GM12872 (cell line): Measurements from ENCODE around the gene HMGXB3.

ENCODE experiments used
- TF ChIP-seq, protein P1 (sequence below): IDR thresholded peaks from 3 replicates; pipeline ENCODE4 v1.5.1; 2011; ENCODE audit warnings: low read depth, mild to moderate bottlenecking, low read length, moderate library complexity; ENCODE audit not compliant: insufficient read depth

HMGXB3 gene

DNA sequence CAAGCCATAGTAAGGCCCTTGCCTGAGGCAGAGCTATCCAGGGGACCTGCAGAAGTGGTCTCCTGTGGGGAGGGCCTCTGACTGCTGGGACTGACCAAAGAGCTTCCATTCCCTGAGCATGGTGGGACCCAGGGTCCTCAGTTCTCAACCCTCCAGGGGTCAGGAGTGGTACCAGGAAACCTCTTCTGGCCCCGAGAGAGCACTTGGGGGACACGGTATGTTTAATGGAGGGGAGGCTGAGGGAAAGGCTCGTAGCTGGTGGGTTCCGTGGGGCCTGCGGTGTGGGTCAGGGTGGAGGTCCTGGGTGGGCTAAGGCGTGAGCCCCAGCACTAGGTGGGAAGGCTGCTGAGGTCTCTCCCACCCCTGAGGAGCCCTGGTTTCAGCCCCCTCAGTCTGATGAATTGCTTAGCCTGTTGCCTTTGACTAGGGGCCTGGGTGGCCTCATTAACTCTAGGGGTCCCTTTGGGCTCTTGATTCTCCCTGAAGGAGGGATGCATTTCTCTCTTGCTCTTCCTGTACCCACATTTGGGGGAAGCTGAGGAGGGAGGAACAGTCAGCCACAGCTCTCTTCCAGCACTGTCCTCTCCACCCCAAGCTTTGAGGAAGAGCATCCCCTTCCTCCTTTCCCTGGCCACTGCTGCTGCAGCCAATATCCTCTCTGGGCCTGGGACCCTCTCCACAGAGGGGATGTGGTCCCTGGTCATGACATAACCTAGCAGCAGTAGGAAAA, 51.9 kb downstream of the HMGXB3 start:
- TF ChIP-seq, protein P1, sequence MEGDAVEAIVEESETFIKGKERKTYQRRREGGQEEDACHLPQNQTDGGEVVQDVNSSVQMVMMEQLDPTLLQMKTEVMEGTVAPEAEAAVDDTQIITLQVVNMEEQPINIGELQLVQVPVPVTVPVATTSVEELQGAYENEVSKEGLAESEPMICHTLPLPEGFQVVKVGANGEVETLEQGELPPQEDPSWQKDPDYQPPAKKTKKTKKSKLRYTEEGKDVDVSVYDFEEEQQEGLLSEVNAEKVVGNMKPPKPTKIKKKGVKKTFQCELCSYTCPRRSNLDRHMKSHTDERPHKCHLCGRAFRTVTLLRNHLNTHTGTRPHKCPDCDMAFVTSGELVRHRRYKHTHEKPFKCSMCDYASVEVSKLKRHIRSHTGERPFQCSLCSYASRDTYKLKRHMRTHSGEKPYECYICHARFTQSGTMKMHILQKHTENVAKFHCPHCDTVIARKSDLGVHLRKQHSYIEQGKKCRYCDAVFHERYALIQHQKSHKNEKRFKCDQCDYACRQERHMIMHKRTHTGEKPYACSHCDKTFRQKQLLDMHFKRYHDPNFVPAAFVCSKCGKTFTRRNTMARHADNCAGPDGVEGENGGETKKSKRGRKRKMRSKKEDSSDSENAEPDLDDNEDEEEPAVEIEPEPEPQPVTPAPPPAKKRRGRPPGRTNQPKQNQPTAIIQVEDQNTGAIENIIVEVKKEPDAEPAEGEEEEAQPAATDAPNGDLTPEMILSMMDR: no peak

DNA sequence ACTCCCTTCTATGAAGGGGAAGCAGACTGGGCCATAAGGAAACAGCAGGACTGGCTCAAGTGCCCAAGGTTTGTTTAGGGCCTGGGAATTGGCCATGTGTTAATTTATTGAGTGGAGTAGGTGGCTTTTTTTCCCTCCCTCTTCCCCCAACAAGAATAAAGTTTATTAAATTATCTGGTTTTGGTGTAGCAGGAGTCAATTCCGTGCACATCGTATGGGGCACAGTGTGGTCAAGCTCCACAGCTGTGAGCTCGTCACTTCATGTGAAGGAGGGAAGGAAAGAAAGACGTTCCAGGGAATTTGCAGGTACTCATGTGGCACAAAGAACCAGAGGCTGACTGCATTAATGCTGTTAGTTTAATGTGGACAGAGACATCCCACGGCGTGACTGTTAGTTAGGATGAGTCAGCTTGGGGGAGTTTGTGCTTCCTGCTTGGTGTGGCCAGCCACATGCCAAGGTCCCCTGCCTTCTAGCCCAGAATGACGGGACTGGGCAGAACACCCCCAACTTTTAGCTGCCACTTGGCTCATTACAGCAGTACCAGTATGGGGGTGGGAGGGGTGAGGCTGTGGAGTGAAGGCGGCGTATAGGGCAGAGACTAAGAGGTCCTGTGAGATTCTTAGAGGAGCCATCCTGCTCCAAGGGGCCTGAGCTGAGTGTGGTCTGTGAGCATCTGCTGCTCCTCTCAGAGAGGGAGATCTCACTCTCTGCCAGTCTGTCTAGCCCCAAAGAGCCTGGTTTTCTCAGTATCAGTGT, 52.6 kb downstream of the HMGXB3 start:
- TF ChIP-seq, protein P1: no peak

DNA sequence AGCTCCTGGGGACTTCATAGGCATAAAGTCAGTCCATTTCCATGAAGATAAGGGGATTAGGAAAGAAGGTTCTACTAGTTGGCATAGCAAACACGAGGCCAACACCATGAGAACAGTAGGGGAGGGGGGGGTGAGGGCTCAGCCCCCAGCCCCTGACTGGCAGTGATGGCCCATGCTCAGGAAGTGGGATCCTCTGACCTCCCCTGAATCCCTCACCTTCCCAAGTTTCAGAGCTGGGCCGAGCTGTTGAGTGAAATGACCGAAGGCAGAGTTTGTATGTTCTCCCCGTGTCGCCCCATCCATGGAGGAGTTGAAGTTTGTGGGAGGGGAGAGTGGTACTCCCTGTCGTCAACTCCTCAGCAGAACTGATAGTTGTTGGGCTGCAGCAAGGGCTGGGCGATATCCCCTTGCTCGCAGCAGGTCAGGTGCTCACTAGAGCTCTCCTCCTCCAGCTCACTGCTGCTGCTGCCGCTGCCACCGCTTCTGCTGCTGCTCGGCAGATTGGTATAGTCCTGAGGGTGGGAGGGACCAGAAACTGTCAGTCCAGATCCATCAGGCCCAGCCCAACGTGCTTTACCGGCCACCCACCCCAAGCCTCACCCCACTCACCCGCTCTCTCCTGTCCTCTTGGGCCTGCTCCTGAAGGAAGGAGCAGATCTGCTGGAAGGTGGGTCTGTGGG, 53.3 kb downstream of the HMGXB3 start:
- TF ChIP-seq, protein P1: no peak

DNA sequence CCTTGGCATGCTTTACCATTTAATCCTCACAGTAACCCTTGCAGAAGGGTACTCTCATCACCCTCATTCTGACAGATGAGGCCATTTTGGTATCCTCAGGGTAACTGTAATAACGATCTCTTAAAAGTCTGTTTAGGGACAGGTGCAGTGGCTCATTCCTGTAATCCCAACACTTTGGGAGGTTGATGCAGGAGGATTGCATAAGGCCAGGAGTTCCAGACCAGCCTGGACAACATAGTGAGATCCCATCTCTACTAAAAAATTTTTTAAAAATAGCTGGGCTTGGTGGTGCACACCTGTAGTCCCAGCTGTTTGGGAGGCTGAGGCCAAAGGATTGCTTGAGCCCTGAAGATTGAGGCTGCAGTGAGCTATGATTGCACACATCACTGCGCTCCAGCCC, 54.0 kb downstream of the HMGXB3 start:
- TF ChIP-seq, protein P1: no peak

DNA sequence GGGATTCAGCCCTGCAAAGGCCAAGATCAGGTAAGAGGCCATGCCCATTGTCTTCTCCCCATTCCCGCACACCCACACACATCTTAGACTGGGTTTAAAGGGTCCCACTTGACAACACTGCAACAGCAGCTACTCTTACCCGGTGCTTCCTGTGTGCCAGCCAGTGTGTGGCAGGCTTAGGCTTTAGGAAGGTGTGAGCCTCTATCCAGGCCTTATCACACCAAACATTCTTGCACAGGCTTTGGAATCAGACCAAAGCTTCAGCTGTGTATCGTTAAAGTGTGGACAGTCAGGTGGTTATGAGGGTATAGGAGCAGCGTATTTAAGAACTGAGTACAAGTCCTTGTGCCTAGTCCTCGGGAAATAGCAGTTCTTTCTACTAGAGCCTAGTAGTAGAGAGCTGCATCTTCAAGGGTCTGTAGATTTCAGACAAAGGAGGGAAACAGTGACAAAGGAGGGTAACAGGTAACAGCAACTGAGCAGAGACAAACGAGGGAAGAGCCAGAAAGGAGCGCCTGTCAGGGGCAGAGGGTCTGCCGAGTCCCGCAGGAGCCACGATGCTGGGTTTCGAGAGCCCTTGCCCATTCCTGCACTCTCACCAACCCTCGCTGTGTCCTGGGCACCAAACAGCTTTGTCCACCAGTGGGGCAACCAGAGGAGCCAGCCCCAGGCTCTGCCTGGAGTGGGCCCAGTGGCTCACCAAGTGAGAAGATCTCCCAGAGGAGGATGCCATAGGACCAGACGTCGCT, 55.0 kb downstream of the HMGXB3 start:
- TF ChIP-seq, protein P1: no peak

DNA sequence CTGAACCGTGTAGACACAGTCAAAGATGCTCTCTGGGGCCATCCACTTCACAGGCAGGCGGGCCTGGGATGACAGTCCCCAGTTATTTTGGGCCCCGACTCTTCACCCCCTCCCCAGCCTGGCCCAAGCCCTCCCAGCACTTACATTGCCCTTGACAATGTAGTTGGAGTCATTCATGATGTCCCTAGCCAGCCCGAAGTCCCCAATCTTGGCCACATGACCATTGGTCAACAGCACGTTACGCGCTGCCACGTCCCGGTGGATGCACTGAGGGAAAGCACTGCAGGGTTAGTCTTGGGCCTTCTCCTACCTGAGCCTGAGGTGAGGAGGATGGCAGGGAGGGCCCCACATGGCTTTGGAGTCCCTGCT, 55.5 kb downstream of the HMGXB3 start:
- TF ChIP-seq, protein P1: no peak

DNA sequence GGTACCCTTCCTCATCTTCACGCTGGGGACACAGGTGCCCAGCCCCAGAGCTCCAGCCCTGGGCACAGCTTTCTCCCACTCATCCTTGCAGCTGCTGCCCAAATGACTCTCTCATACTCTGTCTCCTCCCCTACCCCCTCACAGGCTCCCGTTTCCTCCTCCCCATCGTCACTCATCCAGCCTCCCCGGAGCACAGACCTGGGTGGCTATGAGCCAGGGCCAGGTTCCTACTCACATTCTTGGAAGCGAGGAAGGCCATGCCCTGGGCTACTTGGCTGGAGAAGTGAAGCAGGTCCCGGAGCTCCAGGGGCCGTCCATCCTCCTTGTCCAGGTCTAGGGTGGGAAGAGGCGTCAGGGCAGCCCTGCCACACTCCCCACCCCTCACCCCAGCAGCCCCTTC, 56.5 kb downstream of the HMGXB3 start:
- TF ChIP-seq, protein P1: no peak
